GM19467 (cell line): Measurements from ENCODE around the gene NANOS2.

Source experiments
- ATAC-seq: cut with Tn5 transposase; IDR thresholded peaks from one replicate; pipeline ENCODE4 v1.9.1; 2021; ENCODE audit warnings: mild to moderate bottlenecking, moderate library complexity; ENCODE audit not compliant: unreplicated experiment

NANOS2 gene

DNA sequence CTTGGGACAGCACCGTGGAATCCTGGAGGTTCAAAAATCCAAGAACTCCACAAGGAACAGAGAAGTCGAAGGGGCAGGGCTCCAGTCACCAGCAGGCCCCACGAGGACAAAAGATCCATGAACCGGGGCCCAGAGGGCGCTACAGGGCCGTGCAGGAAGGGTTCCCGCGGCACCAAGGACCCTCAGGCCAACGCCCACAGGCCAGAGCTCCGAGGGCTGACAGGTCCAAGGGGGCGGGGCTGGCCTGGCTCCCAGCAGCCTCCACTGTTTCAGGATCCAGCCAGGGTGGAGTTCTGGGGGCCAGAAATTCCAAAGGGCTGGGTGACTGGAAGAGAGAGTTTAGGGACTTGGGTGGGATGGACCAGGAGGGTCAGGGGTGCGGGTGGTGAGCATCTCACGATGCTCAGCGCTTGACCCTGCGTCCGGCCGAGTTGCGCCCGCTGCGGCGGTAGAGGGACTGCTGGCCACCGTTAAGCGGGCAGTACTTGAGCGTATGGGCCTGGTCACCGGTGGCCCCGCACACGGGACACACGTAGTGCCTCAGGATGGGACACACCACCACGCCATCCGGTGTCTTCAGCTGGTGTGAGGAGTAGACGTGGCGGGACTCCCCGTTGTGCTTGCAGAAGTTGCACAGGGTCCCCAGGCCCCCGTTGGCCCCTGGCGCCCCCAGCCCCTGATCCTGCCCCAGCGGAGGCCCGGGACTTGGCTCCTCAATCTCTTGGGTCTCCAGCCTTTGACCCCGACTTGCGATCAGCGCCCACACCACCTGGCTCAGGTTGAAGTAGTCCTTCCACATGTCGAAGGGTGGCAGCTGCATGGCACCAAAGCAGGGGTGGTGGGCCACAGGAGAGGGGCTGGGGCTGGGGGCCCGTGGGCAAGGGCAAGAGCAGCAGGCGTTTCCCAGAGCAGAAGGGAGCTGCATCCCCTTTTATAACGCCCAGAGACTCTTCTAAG, at the start of gene NANOS2:
Gene NANOS2, minus strand, starts transcription at position 905 of the 957 bp plus-strand sequence. Its CDS starts 85 bp downstream, at position 820.
- ATAC-seq: no peak

- no peak for ATAC-seq
Measured at GRCh38 chr19:45962021-45962420, 47.4 kb upstream of the NANOS2 start.

DNA sequence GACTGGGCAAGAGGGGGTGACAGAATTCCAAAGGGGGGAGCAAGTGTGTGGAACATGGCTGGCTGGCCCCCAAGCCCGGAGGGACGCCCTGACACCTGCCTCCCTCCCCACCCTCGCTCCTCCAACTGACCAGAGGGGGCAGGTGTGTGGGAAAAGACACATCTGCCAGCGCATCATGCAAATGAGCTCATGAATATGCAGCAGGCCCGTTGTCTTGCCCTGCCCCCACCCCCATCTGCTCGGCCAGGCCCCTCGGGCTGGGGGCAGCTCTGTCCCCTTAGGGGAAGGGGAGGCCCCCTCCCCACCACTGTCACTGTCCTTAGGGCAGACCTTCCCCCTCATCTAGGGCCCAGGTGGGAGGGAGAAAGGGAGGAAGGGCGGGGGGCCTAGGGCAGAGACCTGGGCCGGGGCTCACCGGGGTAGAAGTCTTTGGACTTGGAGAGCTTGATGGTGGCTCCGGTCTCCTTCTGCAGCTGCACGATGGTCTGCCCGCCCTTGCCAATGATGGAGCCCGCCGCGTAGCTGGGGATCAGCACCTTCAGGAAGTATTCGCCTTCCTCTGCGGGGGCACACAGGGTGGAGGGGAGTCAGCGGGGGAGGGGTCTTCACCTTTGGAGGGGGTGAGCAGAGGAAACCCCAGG, 46.1 kb upstream of the NANOS2 start:
- ATAC-seq: no peak

DNA sequence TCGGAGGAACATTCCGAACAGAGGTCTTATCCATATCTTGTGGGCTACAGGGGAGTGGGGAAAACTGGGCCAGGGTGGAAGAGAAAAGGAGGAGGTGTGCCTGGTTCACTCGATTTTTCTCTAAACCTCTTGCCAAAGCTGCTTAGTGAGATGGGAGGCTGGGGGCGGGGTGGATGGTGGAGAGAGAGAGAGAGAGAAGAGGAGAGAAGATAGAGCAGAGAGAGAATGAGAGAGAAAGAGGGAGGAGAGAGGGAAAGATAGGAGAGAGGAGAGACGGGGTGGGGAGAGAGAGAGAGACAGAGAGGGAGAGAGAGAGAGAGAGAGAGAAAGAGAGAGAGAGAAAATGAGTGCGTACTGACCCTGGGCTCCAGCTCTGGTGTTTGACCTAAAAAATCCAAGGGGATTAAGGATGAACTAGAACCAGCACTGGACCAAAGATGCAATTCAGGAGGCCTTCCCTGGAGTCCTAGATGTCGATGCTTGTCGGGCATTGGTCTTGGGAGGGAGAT, 45.0 kb upstream of the NANOS2 start:
- ATAC-seq: no peak

- ATAC-seq: no peak
Measured at GRCh38 chr19:45958769-45959516, 44.4 kb upstream of the NANOS2 start.

- ATAC-seq: no peak
Measured at GRCh38 chr19:45958320-45958719, 43.7 kb upstream of the NANOS2 start.

GRCh38 chr19:45955905-45956608, 41.5 kb upstream of the NANOS2 start:
- no peak for ATAC-seq

DNA sequence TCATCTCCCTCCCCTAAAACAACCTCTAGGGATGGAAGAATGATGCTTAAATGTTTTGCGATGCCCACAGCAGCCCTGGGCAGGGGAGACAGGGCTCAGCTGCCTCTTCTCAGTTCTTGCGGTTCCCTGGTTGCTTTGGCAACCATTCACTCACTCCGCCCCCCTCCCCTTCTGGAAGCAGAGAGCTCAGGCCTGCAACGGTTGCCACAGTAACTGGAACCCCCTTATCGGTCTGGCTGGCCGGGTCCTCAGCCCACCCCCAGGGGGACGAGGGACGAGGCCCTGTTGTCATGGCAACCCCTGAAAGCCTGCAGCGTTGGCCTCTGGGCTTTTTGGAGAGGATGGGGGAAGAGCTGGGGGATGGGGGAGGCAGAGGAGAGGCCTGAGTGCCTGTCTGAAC, 39.6 kb upstream of the NANOS2 start:
- ATAC-seq: no peak

GRCh38 chr19:45953676-45954075, 39.1 kb upstream of the NANOS2 start:
- no peak for ATAC-seq

DNA sequence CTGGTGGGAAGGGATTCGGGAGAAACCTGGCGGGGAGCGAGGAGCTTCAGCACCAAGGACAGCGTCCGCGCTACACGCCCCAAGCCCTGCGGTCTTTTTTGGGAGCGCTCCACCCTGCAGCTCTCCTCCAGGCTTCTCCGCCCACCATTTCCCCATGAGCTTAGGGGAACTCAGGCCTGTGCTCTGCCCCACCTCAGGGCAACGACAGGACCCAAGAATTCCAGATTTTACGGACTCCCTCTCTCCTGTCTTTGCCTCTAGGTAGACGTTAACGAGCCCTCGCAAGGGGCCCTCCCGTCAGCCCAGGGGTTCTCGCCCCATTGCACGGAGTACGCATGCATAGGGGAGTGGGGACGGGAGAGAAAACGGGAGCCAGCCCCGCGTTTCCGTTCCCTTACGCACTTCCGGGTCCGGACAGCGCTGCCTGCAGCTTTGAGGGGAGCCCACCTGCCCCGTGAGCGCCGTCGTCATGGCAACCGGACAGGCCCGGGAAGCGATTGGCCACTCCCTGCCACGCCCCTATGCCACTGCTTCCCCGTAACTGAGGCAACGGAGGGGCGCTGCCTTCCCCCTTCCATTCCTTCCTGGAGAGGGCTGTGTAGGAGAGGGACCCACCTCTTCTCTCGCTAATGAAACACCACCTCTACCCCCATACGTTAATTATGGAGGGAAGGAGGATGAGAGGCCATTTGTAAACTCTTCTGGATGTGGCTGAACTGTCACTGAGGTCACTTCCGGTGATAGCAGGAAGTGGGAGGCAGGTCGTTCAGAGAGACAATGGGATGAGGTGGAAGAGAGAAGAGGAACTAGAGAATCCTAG, 38.3 kb upstream of the NANOS2 start:
- no peak for ATAC-seq

GRCh38 chr19:45952341-45952685, 37.7 kb upstream of the NANOS2 start:
- ATAC-seq: no peak

DNA sequence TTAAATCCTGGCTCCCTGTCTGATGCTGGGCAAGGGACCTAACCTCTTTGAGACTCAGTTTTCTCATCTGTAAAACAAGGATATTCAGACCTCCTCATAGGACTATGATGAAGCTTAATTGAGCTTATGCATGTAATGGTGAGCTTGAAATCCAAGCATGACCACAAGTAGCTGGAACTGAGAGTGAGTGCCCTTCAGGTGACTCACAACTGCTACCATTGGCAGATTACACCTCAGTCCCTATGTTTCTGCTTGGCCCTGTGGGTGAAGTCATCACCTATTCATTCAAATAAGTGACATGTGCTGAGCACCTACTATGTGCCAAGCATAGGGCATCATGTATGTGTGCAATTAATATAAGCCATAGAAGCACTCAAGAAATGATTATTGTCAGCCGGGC, 33.3 kb upstream of the NANOS2 start:
- ATAC-seq: no peak

DNA sequence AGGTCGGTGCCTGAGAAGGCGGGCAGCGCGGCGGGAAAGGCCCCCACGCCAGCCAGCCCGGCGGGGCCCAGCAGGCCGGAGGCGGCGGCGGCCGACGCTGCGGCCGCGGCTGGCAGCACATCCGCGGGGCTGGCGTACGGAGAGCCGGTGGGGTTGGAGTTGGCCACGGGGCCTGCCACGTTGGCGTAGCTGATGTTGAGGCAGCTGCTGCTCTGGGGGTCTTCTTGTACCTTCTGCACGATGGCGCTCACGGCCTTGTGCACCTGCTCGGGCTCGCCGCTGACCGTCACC, 25.9 kb upstream of the NANOS2 start:
- no peak for ATAC-seq

DNA sequence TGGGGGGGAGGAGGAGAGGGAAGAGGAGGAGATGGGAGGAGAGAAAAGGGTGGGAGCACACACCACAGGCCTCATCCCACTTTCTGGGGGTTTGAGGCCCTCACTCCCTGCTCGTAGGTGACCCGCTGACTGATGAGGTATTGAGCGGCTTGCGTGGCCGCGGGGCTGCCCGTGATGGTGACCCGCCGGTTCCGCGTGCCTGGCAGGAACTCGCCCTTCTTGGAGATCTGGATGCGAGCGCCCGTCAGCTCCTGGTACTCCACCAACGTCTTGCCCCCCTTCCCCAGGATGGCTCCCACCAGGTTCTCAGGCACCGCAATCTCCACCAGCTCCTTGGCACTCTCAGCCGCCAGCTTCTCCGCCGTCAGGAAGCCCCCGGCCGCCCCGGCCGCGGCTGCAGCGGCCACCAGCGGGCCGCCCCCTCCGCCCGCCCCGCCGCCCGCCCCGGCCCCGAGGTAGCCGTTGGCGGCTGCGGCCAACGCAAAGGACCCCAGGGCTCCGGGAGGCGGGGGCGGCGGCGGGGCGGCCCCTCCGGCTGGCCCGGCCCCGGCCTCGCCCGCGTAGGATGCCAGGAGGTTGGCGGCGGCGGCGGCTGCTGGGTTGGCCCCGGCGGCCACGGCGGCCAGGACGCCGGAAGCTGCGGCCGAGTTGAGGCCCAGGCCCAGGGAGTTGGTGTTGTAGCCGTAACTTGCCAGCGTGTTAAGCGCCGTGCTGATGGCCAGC, 25.4 kb upstream of the NANOS2 start:
- no peak for ATAC-seq

- no peak for ATAC-seq
Measured at GRCh38 chr19:45938733-45939319, 24.2 kb upstream of the NANOS2 start.

GRCh38 chr19:45935267-45935666, 20.7 kb upstream of the NANOS2 start:
- no peak for ATAC-seq

GRCh38 chr19:45934551-45935230, 20.1 kb upstream of the NANOS2 start:
- ATAC-seq: no peak

- no peak for ATAC-seq
Measured at GRCh38 chr19:45933759-45934158, 19.2 kb upstream of the NANOS2 start.

- no peak for ATAC-seq
Measured at GRCh38 chr19:45931055-45931454, 16.5 kb upstream of the NANOS2 start.
